HG03521 (cell line): ENCODE results near the gene NREP.

Source experiments
- ATAC-seq: cut with Tn5 transposase; IDR thresholded peaks from one replicate; pipeline ENCODE4 v1.9.1; 2021; ENCODE audit warnings: mild to moderate bottlenecking, moderate library complexity; ENCODE audit not compliant: unreplicated experiment

NREP gene, protein sequence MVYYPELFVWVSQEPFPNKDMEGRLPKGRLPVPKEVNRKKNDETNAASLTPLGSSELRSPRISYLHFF

GRCh38 chr5:111756581-111757354, at the start of gene NREP:
Gene NREP, minus strand, starts transcription at chr5:111757194. Its CDS starts 1,422 bp downstream, at chr5:111755772.
- peak; percentile 2 for ATAC-seq

DNA sequence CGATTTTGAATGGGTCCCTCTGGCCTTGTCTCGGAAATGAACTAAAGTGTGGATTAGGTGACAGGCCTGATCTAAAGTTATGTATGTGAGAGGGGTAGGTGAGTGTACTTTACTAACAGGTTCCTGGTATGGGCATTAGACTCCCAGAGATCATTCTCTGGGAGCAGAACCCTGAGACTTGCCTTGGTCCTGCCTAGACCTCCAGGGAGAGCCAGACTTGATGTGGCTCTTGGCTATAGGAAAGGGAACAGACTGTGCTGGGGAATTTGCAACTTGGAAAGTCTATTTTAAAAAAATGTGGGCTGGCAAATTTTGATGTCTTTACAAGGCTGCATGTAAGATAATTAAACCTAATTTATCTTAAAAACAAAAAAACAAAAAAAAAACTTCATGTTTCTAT, 49.8 kb upstream of the NREP start:
- ATAC-seq = no peak

DNA sequence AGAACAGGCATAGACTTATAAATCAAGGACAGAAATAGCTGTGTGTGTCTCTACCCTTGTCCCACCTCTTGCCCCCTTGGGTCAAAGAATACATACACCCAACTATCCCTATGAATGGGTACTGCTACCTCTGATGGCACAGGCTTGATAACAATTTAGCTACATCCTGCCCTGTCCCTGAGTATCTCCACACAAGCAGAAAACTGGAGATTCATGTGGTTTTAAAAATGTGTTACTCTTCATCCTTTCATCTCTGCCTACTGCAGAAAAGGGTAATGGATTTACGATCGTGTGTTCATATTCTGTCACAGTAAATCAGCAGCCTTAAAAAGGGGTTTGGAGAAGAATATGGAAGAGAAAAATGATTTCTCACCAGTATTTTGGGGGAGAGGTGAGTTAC, 49.2 kb upstream of the NREP start:
- no peak for ATAC-seq

DNA sequence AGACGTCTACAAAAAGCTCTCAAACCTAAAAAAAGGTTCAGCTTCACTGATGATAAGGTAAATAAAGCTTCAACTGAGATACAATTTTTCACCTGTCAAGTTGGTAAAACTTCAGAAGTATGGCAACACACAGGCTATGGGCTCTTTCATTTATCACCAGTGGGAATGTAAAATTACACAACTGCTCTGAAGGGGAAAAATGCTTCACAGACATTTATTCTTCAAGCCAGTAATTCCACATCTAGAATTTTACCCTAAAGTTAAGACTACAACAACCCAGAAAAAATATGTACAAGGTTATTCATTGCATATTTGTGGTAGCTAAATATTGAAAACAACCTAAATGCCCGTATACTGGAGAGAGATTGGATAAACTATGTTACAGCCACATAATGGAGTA, 48.1 kb upstream of the NREP start:
- ATAC-seq = no peak

DNA sequence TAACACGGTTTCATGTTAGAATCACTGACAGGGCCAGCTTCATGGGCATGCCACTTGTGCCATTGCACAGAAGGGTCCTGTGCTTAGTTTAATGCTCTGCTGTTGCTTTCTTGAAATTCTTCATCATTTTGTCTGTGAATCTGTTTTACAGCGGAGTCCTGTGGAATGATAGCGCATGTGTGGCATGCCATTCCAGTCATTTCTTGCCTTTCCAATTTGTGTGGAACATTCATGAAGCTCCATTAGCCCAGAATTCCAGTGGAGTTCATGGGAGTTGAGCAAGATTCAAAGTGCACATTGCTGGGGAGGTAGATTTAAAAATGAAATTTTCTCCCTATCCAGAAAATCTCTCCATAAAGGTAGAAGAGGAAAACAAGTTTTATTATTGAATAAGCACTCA, 43.4 kb upstream of the NREP start:
- ATAC-seq = no peak

- ATAC-seq = no peak
These were observed 38.1 kb upstream of the NREP start for GRCh38 chr5:111795142-111795541.

DNA sequence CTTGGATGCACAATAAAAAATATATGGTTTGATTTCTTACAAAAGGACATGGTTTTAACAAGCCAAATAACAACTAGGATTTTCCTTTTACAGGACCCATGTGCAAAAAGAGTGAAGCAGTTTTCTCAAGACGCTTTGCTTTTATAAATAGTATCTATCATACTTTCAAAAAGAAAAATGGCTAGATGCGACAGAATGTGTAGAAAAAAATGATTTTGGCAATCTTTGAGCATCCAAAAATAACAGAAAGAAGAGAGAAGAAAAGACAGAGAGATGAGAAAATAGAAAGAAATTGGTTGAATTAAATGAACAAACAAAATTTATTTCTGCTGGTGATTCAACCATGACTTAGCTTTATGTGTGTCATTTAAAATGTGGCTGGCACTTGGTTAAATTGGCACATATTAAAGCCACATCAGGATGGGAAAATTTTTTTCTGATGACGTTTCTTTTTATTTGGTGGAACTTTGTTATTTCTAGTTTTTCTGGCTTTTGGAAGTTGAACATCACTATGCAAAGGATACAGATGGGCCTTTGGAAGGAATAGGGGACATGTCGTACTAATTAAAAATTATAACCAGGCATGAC, 35.6 kb upstream of the NREP start:
- no peak for ATAC-seq

GRCh38 chr5:111790295-111790694, 33.3 kb upstream of the NREP start:
- ATAC-seq = no peak

GRCh38 chr5:111787006-111787405, 30.0 kb upstream of the NREP start:
- no peak for ATAC-seq

DNA sequence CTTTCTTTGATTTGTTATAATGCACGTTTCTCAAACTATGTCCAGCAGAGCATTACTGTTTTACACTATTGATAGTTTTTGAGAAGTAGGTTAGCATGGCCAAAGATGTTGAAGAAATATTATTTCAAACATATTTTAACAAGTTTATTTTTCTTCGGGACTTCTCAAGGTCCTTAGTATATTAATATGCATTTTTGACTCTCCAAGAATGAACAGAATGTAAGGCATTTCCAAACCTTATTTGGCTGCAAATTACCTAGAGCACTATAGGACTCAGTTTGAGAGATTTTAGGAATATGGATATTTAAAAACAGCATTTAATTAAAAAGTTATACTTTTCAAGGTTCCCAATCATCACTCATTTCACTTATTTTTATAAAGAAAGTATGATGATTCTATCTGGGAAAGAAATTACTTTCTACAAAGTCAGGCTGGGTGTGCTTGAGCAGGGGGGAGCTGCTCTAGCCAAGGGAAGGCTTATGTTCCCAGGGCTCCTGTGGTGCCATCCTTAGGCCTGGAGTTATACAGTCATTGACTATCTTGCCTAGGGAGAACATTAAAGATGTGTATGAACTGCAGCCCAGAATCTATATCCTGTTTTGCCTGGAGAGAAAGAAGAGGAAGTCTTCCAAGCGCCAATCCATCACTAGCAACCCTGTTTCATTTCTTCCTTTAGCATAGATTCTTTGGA, 27.6 kb upstream of the NREP start:
- no peak for ATAC-seq

DNA sequence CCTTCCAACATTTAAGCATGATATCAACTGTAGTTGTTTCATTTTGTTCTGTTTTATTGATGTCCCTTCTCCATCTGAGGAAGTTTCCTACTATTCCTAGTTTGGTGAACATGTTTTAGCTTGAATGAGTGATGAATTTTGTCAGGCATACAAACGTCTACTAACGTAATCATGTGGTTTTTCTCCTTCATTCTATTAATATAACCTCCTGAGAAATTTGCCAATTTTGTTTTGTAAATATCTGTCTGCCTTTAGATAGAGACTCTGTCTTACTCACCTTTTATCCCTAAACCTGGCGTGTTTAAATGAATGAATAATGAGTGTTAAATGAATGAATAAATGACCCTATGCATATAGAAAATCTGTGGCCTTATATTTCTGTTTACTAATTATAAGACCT, 26.5 kb upstream of the NREP start:
- ATAC-seq = no peak

GRCh38 chr5:111782216-111782615, 25.2 kb upstream of the NREP start:
- no peak for ATAC-seq

GRCh38 chr5:111781200-111781599, 24.2 kb upstream of the NREP start:
- no peak for ATAC-seq

DNA sequence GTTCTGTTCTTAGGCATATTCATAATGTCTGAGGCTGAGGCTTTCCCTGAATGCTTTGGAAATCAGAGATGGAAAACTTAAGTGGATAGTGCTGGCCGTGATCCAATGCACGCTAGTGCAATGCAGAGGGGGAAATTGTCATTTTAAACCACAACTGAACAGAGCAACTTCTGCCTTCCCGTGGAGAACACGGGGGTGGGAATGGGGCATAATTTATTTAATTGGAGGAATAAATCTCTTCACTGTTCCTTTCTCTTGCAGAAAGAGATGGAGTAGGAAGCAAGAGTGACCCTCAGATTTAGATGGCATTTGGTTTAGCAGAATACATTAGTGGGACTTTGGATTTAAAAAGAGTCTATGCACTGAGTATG, 22.9 kb upstream of the NREP start:
- ATAC-seq = no peak

DNA sequence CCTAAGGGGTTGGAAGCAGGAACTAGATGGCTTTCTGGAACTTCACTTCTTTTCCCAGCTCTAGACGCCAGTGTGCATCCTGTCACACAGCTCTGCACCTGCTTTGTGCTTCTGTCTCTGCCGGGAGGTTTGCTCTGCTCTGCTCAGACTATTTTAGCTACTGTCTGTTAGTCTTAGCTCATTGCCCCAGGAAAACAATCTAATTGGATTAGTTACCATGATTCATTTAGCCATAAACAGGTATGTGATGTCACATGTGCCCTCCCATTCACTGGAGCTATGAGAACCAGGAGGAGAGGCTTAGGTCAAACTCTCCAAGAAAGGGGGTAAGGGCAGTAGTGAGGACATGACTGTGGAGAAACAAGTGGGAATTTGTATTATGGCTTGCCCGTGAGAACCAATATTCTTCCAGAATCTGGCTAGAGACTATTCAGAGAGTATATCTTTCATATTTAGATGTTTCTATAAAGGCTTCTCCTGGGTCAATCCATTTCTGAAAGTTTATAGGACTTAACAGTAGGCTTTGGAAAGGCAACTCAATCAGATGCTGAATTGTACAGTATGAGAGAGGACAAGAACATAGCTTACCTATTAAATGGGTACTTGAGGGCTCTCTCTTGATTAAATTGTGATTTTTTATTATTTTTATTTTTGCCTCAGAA, 22.4 kb upstream of the NREP start:
- ATAC-seq = no peak

GRCh38 chr5:111776913-111777781, 20.2 kb upstream of the NREP start:
- ATAC-seq = no peak

- ATAC-seq = no peak
These were observed 18.2 kb upstream of the NREP start for GRCh38 chr5:111775224-111775623.

GRCh38 chr5:111774525-111774924, 17.5 kb upstream of the NREP start:
- ATAC-seq = no peak

DNA sequence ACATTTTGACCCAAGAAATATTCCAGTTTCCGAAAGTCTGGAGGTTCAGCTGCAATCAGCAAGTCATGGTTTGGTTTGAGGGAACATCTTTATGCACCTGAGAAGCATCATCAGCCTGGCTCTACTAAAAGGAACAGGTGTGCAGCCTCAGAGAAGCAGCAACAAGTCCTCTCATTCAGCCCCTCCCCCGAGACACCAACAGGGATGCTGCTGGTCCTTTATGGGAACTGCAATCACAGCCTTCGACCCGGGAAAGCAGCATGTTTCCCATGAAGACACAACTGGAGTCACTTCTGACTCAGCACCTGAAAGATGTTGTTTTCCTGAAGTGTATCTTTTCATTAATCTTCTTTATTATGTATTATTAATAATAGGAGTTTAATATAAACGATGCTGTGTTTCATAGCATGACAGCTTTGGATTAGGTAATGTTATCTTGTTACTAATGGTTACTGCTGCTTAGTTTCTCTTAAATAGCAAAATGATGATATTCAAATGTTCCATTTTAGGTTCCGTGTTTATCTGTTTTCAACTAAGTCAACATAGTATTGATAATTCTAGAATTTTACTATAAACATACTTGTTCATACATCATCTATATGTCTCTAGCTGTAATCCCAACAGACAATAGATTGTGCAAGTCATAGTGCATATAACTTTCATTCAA, 15.6 kb upstream of the NREP start:
- ATAC-seq = no peak

DNA sequence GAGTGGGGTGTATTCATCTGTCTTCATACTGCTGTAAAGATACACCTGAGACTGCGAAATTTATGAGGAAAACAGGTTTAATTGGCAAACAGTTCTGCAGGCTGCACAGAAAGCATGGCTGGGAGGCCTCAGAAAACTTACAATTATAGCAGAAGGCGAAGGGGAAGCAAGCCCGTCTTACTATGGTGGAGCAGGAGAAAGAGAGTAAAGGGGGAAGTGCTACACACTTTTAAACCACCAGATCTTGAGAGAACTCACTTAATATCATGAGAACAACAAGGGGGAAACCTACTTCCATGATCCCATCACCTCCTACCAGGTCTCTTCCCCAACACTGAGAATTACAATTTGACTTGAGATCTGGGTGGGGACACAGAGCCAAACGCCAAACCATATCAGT, 12.5 kb upstream of the NREP start:
- ATAC-seq = no peak
